CD4-positive, alpha-beta T cell (primary cell): Measurements from ENCODE around the gene AQP9. TPM values are rescaled to one million over a fixed set of nuclear protein-coding genes. Genes with fewer than 3 reads are reported as not detected.

ENCODE experiments used
- ATAC-seq: fragments of 200-7000 bp; cut with Tn5 transposase; one replicate; pipeline ENCODE4 v1.10.0; 2022; ENCODE audit warnings: mild to moderate bottlenecking; ENCODE audit not compliant: poor library complexity
- CTCF ChIA-PET: fragments of 350-600 bp; sonication (Branson Sonifier 250); formaldehyde crosslinking; loops from one replicate; lab custom pipeline; 2021; ENCODE audit warnings: antibody characterized with exemption, inconsistent platforms; lab: Charles Lee
- POLR2A ChIA-PET: fragments of 350-600 bp; sonication (Branson Sonifier 250); formaldehyde crosslinking; loops from one replicate; lab custom pipeline; 2021; ENCODE audit warnings: antibody characterized with exemption, inconsistent platforms; lab: Charles Lee
- DNase-seq, 14 experiments: peaks; one replicate each; pipeline ENCODE4 v3.0.0-alpha.2; 2013 to 2020; ENCODE audit warnings: mixed read lengths in 2 of 14
- H3K27ac ChIP-seq, 2 donors: one replicate each; pipeline versions ENCODE4 v1.5.1 to v1.7.0; 2013; ENCODE audit warnings: low read length in 2 of 2, low read depth in 1 of 2, mild to moderate bottlenecking in 1 of 2
- H3K27me3 ChIP-seq, 2 experiments: 1 replicate in 1 of 2; 2 replicates in 1 of 2; pipeline versions ENCODE4 v1.6.1 to v1.7.0; 2013; ENCODE audit warnings: low read length in 2 of 2, control low read depth in 1 of 2, mild to moderate bottlenecking in 1 of 2, moderate library complexity in 1 of 2; ENCODE audit not compliant: insufficient read depth in 2 of 2, control insufficient read depth in 1 of 2
- H3K36me3 ChIP-seq: one replicate; pipeline ENCODE4 v1.6.1; 2013; ENCODE audit warnings: low read length, control low read depth; ENCODE audit not compliant: insufficient read depth
- H3K4me1 ChIP-seq: one replicate; pipeline ENCODE4 v1.6.1; 2013; ENCODE audit warnings: low read length, control low read depth; ENCODE audit not compliant: insufficient read depth
- H3K4me3 ChIP-seq: one replicate; pipeline ENCODE4 v1.5.1; 2013; ENCODE audit warnings: mild to moderate bottlenecking, low read length, moderate library complexity
- H3K9me3 ChIP-seq, 2 experiments: 1 replicate in 1 of 2; 2 replicates in 1 of 2; pipeline versions ENCODE4 v1.6.1 to v1.7.0; 2013; ENCODE audit warnings: low read length in 2 of 2, mild to moderate bottlenecking in 2 of 2, control low read depth in 1 of 2, moderate library complexity in 1 of 2; ENCODE audit not compliant: control insufficient read depth in 1 of 2, insufficient read depth in 1 of 2
- H3K27ac Mint-ChIP-seq: one replicate; pipeline ENCODE4 v1.8.0; 2020; ENCODE audit warnings: mixed read lengths
- H3K27me3 Mint-ChIP-seq: one replicate; pipeline ENCODE4 v1.8.0; 2021; ENCODE audit warnings: mixed read lengths
- H3K36me3 Mint-ChIP-seq: one replicate; pipeline ENCODE4 v1.8.0; 2021; ENCODE audit warnings: low read depth, mixed read lengths
- H3K4me1 Mint-ChIP-seq: one replicate; pipeline ENCODE4 v1.8.0; 2021; ENCODE audit warnings: low read depth, mixed read lengths
- H3K4me3 Mint-ChIP-seq: one replicate; pipeline ENCODE4 v1.8.0; 2020; ENCODE audit warnings: mild to moderate bottlenecking, mixed read lengths
- H3K9me3 Mint-ChIP-seq: one replicate; pipeline ENCODE4 v1.8.0; 2020; ENCODE audit warnings: mixed read lengths
- CTCF ChIP-seq: fragments of 200-600 bp; IDR thresholded peaks from one replicate; pipeline ENCODE4 v1.8.0; 2022; ENCODE audit warnings: antibody characterized with exemption, mild to moderate bottlenecking
- intact Hi-C, 2 experiments: fragments of 100-400 bp; cut with DNase I in 1 of 2; cut with micrococcal nuclease in 1 of 2; formaldehyde crosslinking; loops; one replicate each; pipeline versions ENCODE4 v1.15.1 to v1.9.0; 2023 to 2025; cut with DNase I, micrococcal nuclease
- total RNA-seq, 174 experiments: library from RNA in 2 of 174; stranded (reverse) in 2 of 174; gene quantifications; one replicate each; pipeline ENCODE4 v1.2.3 and lab custom pipeline; 2021 to 2026

The AQP9 gene
- total RNA-seq, 2 experiments from 2014 or later, result 0.31 to 0.55 TPM

- no peak for ATAC-seq
- Histone ChIP-seq H3K9me3 (no peaks in the 10 kb centered on the region), H3K4me3 (no peak overlapping the region), H3K36me3 (no peaks in the 10 kb centered on the region), H3K27me3 (peaks cover 0 to 11% of the 10 kb centered on the region in 2 experiments), H3K4me1 (no peaks in the 10 kb centered on the region), H3K27ac (no peak overlapping the region)
- POLR2A ChIA-PET, result no interaction called here
- no peaks in the 10 kb centered on the region for H3K36me3 Mint-ChIP-seq
- H3K4me1 Mint-ChIP-seq, result no peaks in the 10 kb centered on the region
- peak in 3 of 14 experiments; percentile 13 to 61 (median 52) for DNase-seq
- CTCF ChIA-PET, result no interaction called here
- peaks cover 14% of the 10 kb centered on the region for H3K27me3 Mint-ChIP-seq
- H3K27ac Mint-ChIP-seq, result no peak overlapping the region
- no peaks in the 10 kb centered on the region for H3K9me3 Mint-ChIP-seq
- no peak for TF ChIP-seq CTCF
- no peak overlapping the region for H3K4me3 Mint-ChIP-seq
- intact Hi-C loops, result no loop called here
These were observed 9.0 kb downstream of the AQP9 start for GRCh38 chr15:58147171-58147611.

- no peaks in the 10 kb centered on the region for H3K9me3 ChIP-seq
- Mint-ChIP-seq H3K27me3 (peaks cover 14% of the 10 kb centered on the region), H3K4me1 (no peaks in the 10 kb centered on the region), H3K9me3 (no peaks in the 10 kb centered on the region), H3K27ac (no peak overlapping the region), H3K36me3 (no peaks in the 10 kb centered on the region), H3K4me3 (no peak overlapping the region)
- H3K27ac ChIP-seq, result no peak overlapping the region
- intact Hi-C loops, result no loop called here
- H3K4me1 ChIP-seq, result no peaks in the 10 kb centered on the region
- DNase-seq (no peak), ATAC-seq (no peak)
- H3K27me3 ChIP-seq, result peaks cover 0 to 11% of the 10 kb centered on the region in 2 experiments
- no peak overlapping the region for H3K4me3 ChIP-seq
- H3K36me3 ChIP-seq, result no peaks in the 10 kb centered on the region
- CTCF ChIA-PET, result no interaction called here
- no peak for TF ChIP-seq CTCF
- POLR2A ChIA-PET, result no interaction called here
These were observed 9.9 kb downstream of the AQP9 start for GRCh38 chr15:58148120-58148519.

GRCh38 chr15:58148633-58149445 lies 10.7 kb downstream of the AQP9 start:
- Mint-ChIP-seq H3K27me3 (peaks cover 14% of the 10 kb centered on the region), H3K27ac (no peak overlapping the region), H3K36me3 (no peaks in the 10 kb centered on the region), H3K4me1 (no peaks in the 10 kb centered on the region), H3K9me3 (no peaks in the 10 kb centered on the region), H3K4me3 (no peak overlapping the region)
- H3K9me3 ChIP-seq, result no peaks in the 10 kb centered on the region
- intact Hi-C loops, result no loop called here
- H3K27ac ChIP-seq, result no peak overlapping the region
- ChIA-PET CTCF (no interaction called here), POLR2A (no interaction called here)
- H3K4me3 ChIP-seq, result no peak overlapping the region
- ATAC-seq (no peak), DNase-seq (no peak)
- no peaks in the 10 kb centered on the region for H3K4me1 ChIP-seq
- peaks cover 0 to 11% of the 10 kb centered on the region in 2 experiments for H3K27me3 ChIP-seq
- H3K36me3 ChIP-seq, result no peaks in the 10 kb centered on the region
- TF ChIP-seq CTCF, result no peak
